ENCODE data around the gene C22orf31. TPM values are rescaled to one million over a fixed set of nuclear protein-coding genes. Genes with fewer than 3 reads are reported as not detected.

C22orf31 gene
- total RNA-seq, 1 experiment from 2014 or later = not detected

- H3K9ac ChIP-seq (ENCODE audit: low read length) = no peak overlapping the region
- ChIA-PET CTCF (no interaction called here), POLR2A (no interaction called here), RAD21 (ENCODE audit: low non-redundant PET in 1 of 2, low total read pairs in 2 of 2, uncharacterized antibody in 2 of 2, unreplicated experiment in 2 of 2) (no interaction called here)
- no peaks in the 10 kb centered on the region for H3K9me3 ChIP-seq (ENCODE audit: control insufficient read depth in 1 of 2, insufficient read depth in 1 of 2, low read depth in 1 of 2, low read length in 2 of 2)
- no peaks in the 10 kb centered on the region for H3K27me3 ChIP-seq (ENCODE audit: insufficient read depth, low read length)
- no peaks in the 10 kb centered on the region for H3K36me3 ChIP-seq (ENCODE audit: control insufficient read depth in 1 of 2, insufficient read depth in 2 of 2, low read length in 2 of 2)
- no peaks in the 10 kb centered on the region for H3K9me2 ChIP-seq (ENCODE audit: insufficient read depth)
- H3K4me2 ChIP-seq (ENCODE audit: low read length) = no peak overlapping the region
- intact Hi-C loops (cut with micrococcal nuclease) = no loop called here
- TF ChIP-seq ZNF274 (IDR thresholded peaks at IDR 0.05; ENCODE audit: low read depth, low read length) = no peak
- TF ChIP-seq CEBPB (IDR thresholded peaks at IDR 0.05; ENCODE audit: low read depth) = no peak
- no peak for TF ChIP-seq YY1 (IDR thresholded peaks at IDR 0.05; ENCODE audit: extremely low read depth, insufficient replicate concordance, low read depth, low read length)
- TF ChIP-seq MAX (IDR thresholded peaks at IDR 0.05) = no peak
- TF ChIP-seq ZBTB33 (IDR thresholded peaks at IDR 0.05; ENCODE audit: extremely low read depth, insufficient replicate concordance, low read length) = no peak
- TF ChIP-seq TCF7L2 (IDR thresholded peaks at IDR 0.05; ENCODE audit: borderline replicate concordance, extremely low read depth, insufficient read depth, insufficient read length) = no peak
- TF ChIP-seq SP1 (IDR thresholded peaks at IDR 0.05; ENCODE audit: low read depth) = no peak
- no peak for TF ChIP-seq SIN3A (IDR thresholded peaks at IDR 0.05; ENCODE audit: low read depth)
- no peak for TF ChIP-seq EZH2 (IDR thresholded peaks at IDR 0.05)
- no peaks in the 10 kb centered on the region for H4K20me1 ChIP-seq (ENCODE audit: insufficient read depth)
- BruUV-seq (replicated peaks) = no TSS peak
- no peaks in the 10 kb centered on the region for H3K79me2 ChIP-seq (ENCODE audit: insufficient read depth, low read length)
- ATAC-seq = no peak
- H3K4me3 ChIP-seq (replicated peaks in 1 of 2; ENCODE audit: low read depth in 1 of 2, low read length in 2 of 2) = no peak overlapping the region
- H2AFZ ChIP-seq (ENCODE audit: low read depth, low read length, poor library complexity, severe bottlenecking) = no peak overlapping the region
- DNase-seq (ENCODE audit: low read depth, low spot score) = no peak
- no peaks in the 10 kb centered on the region for H3K4me1 ChIP-seq (ENCODE audit: control insufficient read depth in 1 of 2, insufficient read depth in 2 of 2, low read length in 2 of 2)
- no peak overlapping the region for H3K27ac ChIP-seq (ENCODE audit: low read depth, low read length)
Measured at GRCh38 chr22:29060931-29061330, 700 bp downstream of the C22orf31 start.

Measured in HCT116 (cell line).